ENCODE data around the gene SLC7A14. TPM values are rescaled to one million over a fixed set of nuclear protein-coding genes. Genes with fewer than 3 reads are reported as not detected.

SLC7A14 gene
- total RNA-seq, 1 donor from 2014 or later, result not detected

GRCh38 chr3:170485294-170485693 is 100.6 kb downstream of the SLC7A14 start:
- intact Hi-C loops (cut with micrococcal nuclease), result no loop called here
- Mint-ChIP-seq H3K27me3 (ENCODE audit: low read depth) (peaks cover 9% of the 10 kb centered on the region), H3K4me1 (ENCODE audit: low read depth) (no peaks in the 10 kb centered on the region), H3K9me3 (no peaks in the 10 kb centered on the region), H3K36me3 (ENCODE audit: low read depth) (no peaks in the 10 kb centered on the region), H3K4me3 (ENCODE audit: low read depth) (no peak overlapping the region), H3K27ac (no peak overlapping the region)
- DNase-seq (ENCODE audit: low spot score), result no peak

GRCh38 chr3:170484869-170485268 is 101.0 kb downstream of the SLC7A14 start:
- H3K4me1 Mint-ChIP-seq (ENCODE audit: low read depth), result no peaks in the 10 kb centered on the region
- no peak for DNase-seq (ENCODE audit: low spot score)
- intact Hi-C loops (cut with micrococcal nuclease), result no loop called here
- no peaks in the 10 kb centered on the region for H3K9me3 Mint-ChIP-seq
- H3K4me3 Mint-ChIP-seq (ENCODE audit: low read depth), result no peak overlapping the region
- no peak overlapping the region for H3K27ac Mint-ChIP-seq
- no peaks in the 10 kb centered on the region for H3K36me3 Mint-ChIP-seq (ENCODE audit: low read depth)
- H3K27me3 Mint-ChIP-seq (ENCODE audit: low read depth), result peaks cover 9% of the 10 kb centered on the region

GRCh38 chr3:170483485-170484262 is 102.2 kb downstream of the SLC7A14 start:
- no peak overlapping the region for H3K27ac Mint-ChIP-seq
- no peaks in the 10 kb centered on the region for H3K9me3 Mint-ChIP-seq
- intact Hi-C loops (cut with micrococcal nuclease), result no loop called here
- peaks cover 13% of the 10 kb centered on the region for H3K27me3 Mint-ChIP-seq (ENCODE audit: low read depth)
- no peaks in the 10 kb centered on the region for H3K4me1 Mint-ChIP-seq (ENCODE audit: low read depth)
- no peak overlapping the region for H3K4me3 Mint-ChIP-seq (ENCODE audit: low read depth)
- H3K36me3 Mint-ChIP-seq (ENCODE audit: low read depth), result no peaks in the 10 kb centered on the region
- DNase-seq (ENCODE audit: low spot score), result no peak

- Mint-ChIP-seq H3K9me3 (no peaks in the 10 kb centered on the region), H3K4me3 (ENCODE audit: low read depth) (no peak overlapping the region), H3K4me1 (ENCODE audit: low read depth) (peaks cover 1% of the 10 kb centered on the region), H3K27ac (no peak overlapping the region), H3K27me3 (ENCODE audit: low read depth) (peaks cover 8% of the 10 kb centered on the region), H3K36me3 (ENCODE audit: low read depth) (no peaks in the 10 kb centered on the region)
- intact Hi-C loops (cut with micrococcal nuclease), result no loop called here
- DNase-seq (ENCODE audit: low spot score), result no peak
These were observed 103.7 kb downstream of the SLC7A14 start for GRCh38 chr3:170482199-170482598.

- peaks cover 5% of the 10 kb centered on the region for H3K27me3 Mint-ChIP-seq (ENCODE audit: low read depth)
These were observed 105.8 kb downstream of the SLC7A14 start for GRCh38 chr3:170480111-170480510.

GRCh38 chr3:170477395-170477794 is 108.5 kb downstream of the SLC7A14 start:
- H3K9me3 Mint-ChIP-seq, result no peaks in the 10 kb centered on the region
- peaks cover 8% of the 10 kb centered on the region for H3K27me3 Mint-ChIP-seq (ENCODE audit: low read depth)
- H3K27ac Mint-ChIP-seq, result no peak overlapping the region
- H3K4me1 Mint-ChIP-seq (ENCODE audit: low read depth), result peaks cover 1% of the 10 kb centered on the region
- DNase-seq (ENCODE audit: low spot score), result no peak
- no peaks in the 10 kb centered on the region for H3K36me3 Mint-ChIP-seq (ENCODE audit: low read depth)
- intact Hi-C loops (cut with micrococcal nuclease), result no loop called here
- no peak overlapping the region for H3K4me3 Mint-ChIP-seq (ENCODE audit: low read depth)

More at GRCh38 chr3:170480111-170480510, 105.8 kb downstream of the SLC7A14 start:
- no peaks in the 10 kb centered on the region for H3K36me3 Mint-ChIP-seq (ENCODE audit: low read depth)
- no peak overlapping the region for H3K27ac Mint-ChIP-seq
- no peaks in the 10 kb centered on the region for H3K9me3 Mint-ChIP-seq
- H3K4me1 Mint-ChIP-seq (ENCODE audit: low read depth), result peaks cover 1% of the 10 kb centered on the region
- H3K4me3 Mint-ChIP-seq (ENCODE audit: low read depth), result no peak overlapping the region
- intact Hi-C loops (cut with micrococcal nuclease), result no loop called here
- no peak for DNase-seq (ENCODE audit: low spot score)

GRCh38 chr3:170476291-170476690 is 109.6 kb downstream of the SLC7A14 start:
- H3K9me3 Mint-ChIP-seq, result no peaks in the 10 kb centered on the region
- H3K36me3 Mint-ChIP-seq (ENCODE audit: low read depth), result no peaks in the 10 kb centered on the region
- no peak overlapping the region for H3K27ac Mint-ChIP-seq
- H3K27me3 Mint-ChIP-seq (ENCODE audit: low read depth), result peaks cover 8% of the 10 kb centered on the region
- intact Hi-C loops (cut with micrococcal nuclease), result no loop called here
- H3K4me3 Mint-ChIP-seq (ENCODE audit: low read depth), result no peak overlapping the region
- no peak for DNase-seq (ENCODE audit: low spot score)
- peaks cover 1% of the 10 kb centered on the region for H3K4me1 Mint-ChIP-seq (ENCODE audit: low read depth)

- H3K4me3 Mint-ChIP-seq (ENCODE audit: low read depth), result no peak overlapping the region
- H3K4me1 Mint-ChIP-seq (ENCODE audit: low read depth), result peaks cover 4% of the 10 kb centered on the region
- DNase-seq (ENCODE audit: low spot score), result no peak
- intact Hi-C loops (cut with micrococcal nuclease), result no loop called here
- H3K36me3 Mint-ChIP-seq (ENCODE audit: low read depth), result no peaks in the 10 kb centered on the region
- H3K9me3 Mint-ChIP-seq, result no peaks in the 10 kb centered on the region
- H3K27ac Mint-ChIP-seq, result no peak overlapping the region
- H3K27me3 Mint-ChIP-seq (ENCODE audit: low read depth), result peaks cover 13% of the 10 kb centered on the region
These were observed 110.7 kb downstream of the SLC7A14 start for GRCh38 chr3:170475092-170475685.

- Mint-ChIP-seq H3K36me3 (ENCODE audit: low read depth) (no peaks in the 10 kb centered on the region), H3K9me3 (no peaks in the 10 kb centered on the region), H3K4me1 (ENCODE audit: low read depth) (peaks cover 11% of the 10 kb centered on the region), H3K4me3 (ENCODE audit: low read depth) (no peak overlapping the region), H3K27me3 (ENCODE audit: low read depth) (peaks cover 9% of the 10 kb centered on the region), H3K27ac (no peak overlapping the region)
- intact Hi-C loops (cut with micrococcal nuclease), result no loop called here
- no peak for DNase-seq (ENCODE audit: low spot score)
These were observed 112.5 kb downstream of the SLC7A14 start for GRCh38 chr3:170473358-170473757.

- Mint-ChIP-seq H3K4me1 (ENCODE audit: low read depth) (peaks cover 9% of the 10 kb centered on the region), H3K36me3 (ENCODE audit: low read depth) (no peaks in the 10 kb centered on the region), H3K27ac (no peak overlapping the region), H3K9me3 (no peaks in the 10 kb centered on the region), H3K27me3 (ENCODE audit: low read depth) (peaks cover 12% of the 10 kb centered on the region), H3K4me3 (ENCODE audit: low read depth) (no peak overlapping the region)
- DNase-seq (ENCODE audit: low spot score), result no peak
- intact Hi-C loops (cut with micrococcal nuclease), result no loop called here
These were observed 114.7 kb downstream of the SLC7A14 start for GRCh38 chr3:170471149-170471548.

GRCh38 chr3:170470063-170471016 is 115.5 kb downstream of the SLC7A14 start:
- no peak for DNase-seq (ENCODE audit: low spot score)
- Mint-ChIP-seq H3K4me1 (ENCODE audit: low read depth) (peaks cover 9% of the 10 kb centered on the region), H3K36me3 (ENCODE audit: low read depth) (no peaks in the 10 kb centered on the region), H3K4me3 (ENCODE audit: low read depth) (no peak overlapping the region), H3K27me3 (ENCODE audit: low read depth) (peaks cover 12% of the 10 kb centered on the region), H3K9me3 (no peaks in the 10 kb centered on the region), H3K27ac (no peak overlapping the region)
- intact Hi-C loops (cut with micrococcal nuclease), result no loop called here

GRCh38 chr3:170469151-170470062 is 116.5 kb downstream of the SLC7A14 start:
- peaks cover 9% of the 10 kb centered on the region for H3K4me1 Mint-ChIP-seq (ENCODE audit: low read depth)
- intact Hi-C loops (cut with micrococcal nuclease), result no loop called here
- H3K36me3 Mint-ChIP-seq (ENCODE audit: low read depth), result no peaks in the 10 kb centered on the region
- no peak overlapping the region for H3K4me3 Mint-ChIP-seq (ENCODE audit: low read depth)
- H3K27ac Mint-ChIP-seq, result no peak overlapping the region
- H3K27me3 Mint-ChIP-seq (ENCODE audit: low read depth), result peaks cover 16% of the 10 kb centered on the region
- H3K9me3 Mint-ChIP-seq, result no peaks in the 10 kb centered on the region
- no peak for DNase-seq (ENCODE audit: low spot score)

Data from activated T-helper 2 cell treated with anti-CD3 and anti-CD28 coated beads, Interferon-gamma antibody, Interleukin-2, Interleukin-4, amounts not matched to agents 10 μg/mL and 5 μg/mL and 100 μg/mL, durations not matched to agents 14 hours and 24 hours and 36 hours (primary cell).